Measurements from ENCODE around the gene NPTX1.

DNA sequence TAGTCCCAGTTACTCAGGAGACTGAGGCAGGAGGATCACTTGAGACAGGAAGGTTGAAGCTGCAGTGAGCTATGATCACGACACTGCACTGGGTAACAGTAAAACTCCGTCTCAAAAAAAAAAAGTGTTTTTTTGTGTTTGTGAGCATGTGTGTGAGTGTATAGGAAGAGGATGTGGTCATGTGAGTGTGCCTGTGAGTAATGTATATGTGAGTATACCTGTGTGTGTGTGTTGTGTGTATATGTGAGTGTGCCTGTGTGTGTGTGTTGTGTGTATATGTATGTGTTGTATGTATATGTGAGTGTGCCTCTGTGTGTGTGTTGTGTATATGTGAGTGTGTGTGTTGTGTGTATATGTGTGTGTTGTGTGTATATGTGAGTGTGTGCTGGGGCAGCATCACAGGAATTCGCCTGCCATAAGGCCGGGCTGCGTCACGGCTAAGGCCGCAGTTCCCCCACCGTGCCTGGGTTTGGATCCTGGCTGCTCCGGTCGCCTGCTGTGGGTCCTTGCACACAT lies 21.4 kb upstream of the NPTX1 start:
- TF ChIP-seq YY1 (IDR thresholded peaks at IDR 0.05; ENCODE audit: insufficient read depth, insufficient read length): no peak
- no peak for TF ChIP-seq ZNF274 (IDR thresholded peaks at IDR 0.05; ENCODE audit: low read depth, low read length)
- no peak for TF ChIP-seq SUZ12 (IDR thresholded peaks at IDR 0.05; ENCODE audit: extremely low read depth, insufficient read depth, insufficient read length)

All from NT2/D1 (cell line).